Fibroblast of gingiva (primary cell): ENCODE results near the gene SATB1.
"Not testable (repeated sequence)": the region's sequence is repeated elsewhere in the genome, so short reads cannot be mapped to it uniquely, and the experiment has no call there.

Source experiments
- DNase-seq: peaks from one replicate; pipeline ENCODE4 v3.0.0-alpha.2; 2011; ENCODE audit warnings: low read depth

SATB1 gene

GRCh38 chr3:18424729-18425640 lies at the start of gene SATB1:
SATB1 (minus strand) TSS chr3:18425339; CDS start chr3:18420967, 4,372 bp downstream.
- peak; percentile 66 for DNase-seq

- DNase-seq, result no peak
These were observed 49.1 kb upstream of the SATB1 start for GRCh38 chr3:18474202-18474601.

- DNase-seq, result no peak
These were observed 44.6 kb upstream of the SATB1 start for GRCh38 chr3:18469775-18470174.

GRCh38 chr3:18466136-18466535 lies 41.0 kb upstream of the SATB1 start:
- DNase-seq, result no peak

GRCh38 chr3:18454766-18455165 lies 29.6 kb upstream of the SATB1 start:
- DNase-seq, result no peak

GRCh38 chr3:18449618-18450017 lies 24.5 kb upstream of the SATB1 start:
- DNase-seq, result not testable (repeated sequence)

GRCh38 chr3:18447720-18448119 lies 22.6 kb upstream of the SATB1 start:
- no peak for DNase-seq

- DNase-seq, result no peak
These were observed 21.1 kb upstream of the SATB1 start for GRCh38 chr3:18446149-18446825.

GRCh38 chr3:18445401-18446148 lies 20.4 kb upstream of the SATB1 start:
- no peak for DNase-seq

GRCh38 chr3:18444595-18445400 lies 19.7 kb upstream of the SATB1 start:
- DNase-seq, result peak; percentile 34

GRCh38 chr3:18443665-18444594 lies 18.8 kb upstream of the SATB1 start:
- DNase-seq, result no peak

GRCh38 chr3:18442756-18443664 lies 17.9 kb upstream of the SATB1 start:
- no peak for DNase-seq

- no peak for DNase-seq
These were observed 16.4 kb upstream of the SATB1 start for GRCh38 chr3:18441551-18441950.

GRCh38 chr3:18440066-18440722 lies 15.1 kb upstream of the SATB1 start:
- DNase-seq, result no peak

GRCh38 chr3:18439281-18439680 lies 14.1 kb upstream of the SATB1 start:
- no peak for DNase-seq

- DNase-seq, result no peak
These were observed 13.4 kb upstream of the SATB1 start for GRCh38 chr3:18438586-18438985.

- no peak for DNase-seq
These were observed 11.1 kb upstream of the SATB1 start for GRCh38 chr3:18436213-18436612.

- DNase-seq, result no peak
These were observed 9.6 kb upstream of the SATB1 start for GRCh38 chr3:18434711-18435110.

- DNase-seq, result no peak
These were observed 7.6 kb upstream of the SATB1 start for GRCh38 chr3:18432752-18433151.
